Ovary (tissue), 9 donors: Measurements from ENCODE around the gene S1PR5. TPM values are rescaled to one million over a fixed set of nuclear protein-coding genes. Genes with fewer than 3 reads are reported as not detected.
A peak's percentile ranks its signal among the peaks of the same experiment; 100 is the strongest.
"Not testable (repeated sequence)": the region's sequence is repeated elsewhere in the genome, so short reads cannot be mapped to it uniquely, and the experiment has no call there.

Source experiments
- DNase-seq, 5 donors: peaks; one replicate each; pipeline ENCODE4 v3.0.0-alpha.2; 2019 to 2020
- H3K27ac ChIP-seq, 2 donors: fragments of 200-600 bp; one replicate each; pipeline versions ENCODE4 v1.5.1 to v1.8.0; 2019 to 2022
- H3K27me3 ChIP-seq: fragments of 200-600 bp; one replicate; pipeline ENCODE4 v1.8.0; 2022
- H3K36me3 ChIP-seq: fragments of 200-600 bp; sonication (generic); one replicate; pipeline ENCODE4 v1.5.1; 2019
- H3K4me1 ChIP-seq: one replicate; pipeline ENCODE4 v1.8.1; 2013; ENCODE audit warnings: mild to moderate bottlenecking, moderate library complexity; ENCODE audit not compliant: insufficient read depth
- H3K4me3 ChIP-seq: fragments of 200-600 bp; sonication (generic); one replicate; pipeline ENCODE4 v1.5.1; 2017
- H3K9me3 ChIP-seq, 2 donors: fragments of 200-600 bp in 1 of 2; sonication (generic) in 1 of 2; one replicate each; pipeline versions ENCODE4 v1.5.1 to v1.8.1; 2013 to 2019; ENCODE audit warnings: mild to moderate bottlenecking in 1 of 2, moderate library complexity in 1 of 2
- CTCF ChIP-seq, 3 donors: fragments of 450-650 bp in 2 of 3; fragments of 200-600 bp in 1 of 3; IDR thresholded peaks; one replicate each; pipeline versions ENCODE4 v1.5.1 to v1.8.0; 2016 to 2022; ENCODE audit warnings: antibody characterized with exemption in 3 of 3, mild to moderate bottlenecking in 1 of 3
- EP300 ChIP-seq: sonication (generic); formaldehyde crosslinking; IDR thresholded peaks from one replicate; pipeline ENCODE4 v1.6.1; 2017; ENCODE audit warnings: antibody characterized with exemption
- POLR2A ChIP-seq: fragments of 450-650 bp; IDR thresholded peaks from one replicate; pipeline ENCODE4 v1.6.1; 2017; ENCODE audit warnings: antibody characterized with exemption, mild to moderate bottlenecking, moderate library complexity
- WGBS, 3 donors: extraction: QIAGEN DNeasy Blood & Tissue Kit in 1 of 3; methylation state at CpG; one replicate each; pipeline versions ENCODE4 v1.1.5 to v1.1.7; 2013 to 2017; 5-methylcytosine and 5-hydroxymethylcytosine counted together
- intact Hi-C, 4 donors: fragments of 100-400 bp; cut with DNase I; formaldehyde crosslinking; loops; one replicate each; pipeline versions ENCODE4 v1.11.0 to v1.15.1; 2022 to 2023
- polyA plus RNA-seq, 2 donors: library from polyadenylated mRNA; stranded (reverse); fragments of 200-250 nt in 1 of 2; fragments of 350-450 nt in 1 of 2; fragmentation: Illumina TruSeq in 1 of 2; extraction: RNeasy Lipid Tissue Mini Kit (QIAGEN cat#74804) in 1 of 2; gene quantifications; one replicate each; pipeline ENCODE4 v1.2.3, GENCODE V29; 2013 to 2014
- total RNA-seq, 7 donors: library from RNA; depleted of rRNA in 2 of 7; stranded (reverse); fragments of >200 nt in 2 of 7; fragmentation: NEBNext Ultra II Directional in 3 of 7; extraction: Animal tissue kit (Norgen Biotek cat#: 25700) in 3 of 7; gene quantifications; one replicate each; pipeline versions ENCODE4 v1.1.0 to v1.2.4, GENCODE V29; 2016 to 2023
- donor health status: DM: no; HTN: no; CAD: no; lungs with moderate emphysema.
- donor health status: DM: no; HTN: no; CAD: no.
- donor health status: Bipolar disorder and iron deficiency.
- donor health status: DM: yes; HTN: yes; CAD: no.
- donor health status: DM: no; HTN: no; CAD: no.
- donor health status: DM: yes; HTN: yes; CAD: no.

The S1PR5 gene
- total and polyA plus RNA-seq, 9 donors = 0.12 to 1.4 (median 0.34) TPM; not detected in 1

DNA sequence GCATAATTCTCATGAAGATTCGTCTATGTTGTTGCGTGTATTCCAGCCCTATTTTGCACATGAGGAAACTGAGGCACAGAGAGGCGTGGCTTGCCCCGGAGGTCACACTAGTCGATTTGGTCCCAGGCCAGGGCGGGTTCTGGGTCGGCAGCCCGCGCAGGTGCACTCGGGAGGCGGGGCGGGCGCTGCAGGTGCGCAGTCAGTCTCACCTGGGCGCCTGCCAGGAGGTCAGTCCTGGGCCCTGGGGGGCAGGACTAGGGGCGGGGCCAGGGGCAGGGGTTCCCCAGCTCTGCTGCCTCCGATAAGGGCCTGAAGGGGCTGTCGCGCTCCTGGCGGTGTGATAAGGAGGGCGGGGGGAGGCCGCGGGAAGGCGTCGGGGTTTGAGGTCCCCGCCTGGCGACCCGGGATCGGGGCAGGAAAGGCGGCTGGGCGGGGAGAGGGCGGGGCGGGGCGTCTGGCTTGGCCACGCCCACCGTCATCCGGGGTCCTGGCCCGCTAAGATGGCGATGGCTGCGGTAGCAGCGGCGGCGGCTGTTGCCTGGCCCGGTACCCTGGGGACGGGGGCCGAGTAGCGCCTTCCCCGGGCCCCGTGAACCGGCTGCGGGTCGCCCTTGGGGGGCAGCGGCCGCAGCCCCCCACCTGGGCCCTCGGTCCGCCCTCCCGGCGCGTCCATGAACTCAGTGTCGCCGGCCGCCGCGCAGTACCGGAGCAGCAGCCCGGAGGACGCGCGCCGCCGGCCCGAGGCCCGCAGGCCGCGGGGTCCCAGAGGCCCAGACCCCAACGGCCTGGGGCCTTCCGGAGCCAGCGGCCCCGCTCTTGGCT is 26.4 kb upstream of the S1PR5 start, which contains the start of gene ATG4D:
Gene ATG4D, plus strand, starts transcription at position 485 of the 822 bp plus-strand sequence. Its CDS starts 187 bp downstream, at position 672.
- H3K9me3 ChIP-seq = no peaks in the 10 kb centered on the region
- peaks cover 2% of the 10 kb centered on the region for H3K4me1 ChIP-seq
- H3K4me3 ChIP-seq = peak within 1 kb of the TSS; percentile 99
- WGBS, 3 donors = 0 to 1% (median 1%) methylated on average over 43 to 79 of the region's 79 CpGs
- peak; percentile 75 to 89 (median 81) for DNase-seq
- intact Hi-C loops = no loop called here
- peak within 1 kb of the TSS; percentile 84 to 95 for H3K27ac ChIP-seq
- H3K27me3 ChIP-seq = no peaks in the 10 kb centered on the region
- H3K36me3 ChIP-seq = no peaks in the 10 kb centered on the region
- TF ChIP-seq EP300 (no peak), POLR2A (peak; percentile 65)

DNA sequence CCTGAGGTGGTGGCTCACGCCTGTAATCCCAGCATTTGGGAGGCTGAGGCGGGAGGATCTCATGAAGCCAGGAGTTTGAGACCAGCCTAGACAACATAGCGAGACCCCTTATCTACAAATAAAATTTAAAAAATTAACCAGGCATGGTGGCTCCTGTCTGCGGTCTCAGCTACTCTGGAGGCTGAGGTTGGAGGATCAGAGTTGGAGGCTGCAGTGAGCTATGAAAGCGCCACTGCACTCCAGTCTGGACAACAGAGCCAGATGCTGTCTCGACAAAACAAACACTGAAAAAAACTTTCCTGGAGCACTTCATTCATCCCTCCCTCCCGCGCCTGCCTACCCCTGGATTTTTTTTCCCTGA is 25.8 kb upstream of the S1PR5 start:
- Histone ChIP-seq H3K9me3 (no peaks in the 10 kb centered on the region), H3K4me1 (peaks cover 2% of the 10 kb centered on the region), H3K27ac (peak overlapping the region in 1 of 2 donors; percentile 95), H3K4me3 (no peak overlapping the region), H3K36me3 (no peaks in the 10 kb centered on the region), H3K27me3 (no peaks in the 10 kb centered on the region)
- TF ChIP-seq EP300 (no peak), POLR2A (no peak), CTCF (IDR thresholded peaks at IDR 0.05) (no peak)
- 39 to 49% (median 44%) methylated on average over 8 of the region's 8 CpGs for WGBS, 3 donors
- intact Hi-C loops = no loop called here
- DNase-seq = no peak

DNA sequence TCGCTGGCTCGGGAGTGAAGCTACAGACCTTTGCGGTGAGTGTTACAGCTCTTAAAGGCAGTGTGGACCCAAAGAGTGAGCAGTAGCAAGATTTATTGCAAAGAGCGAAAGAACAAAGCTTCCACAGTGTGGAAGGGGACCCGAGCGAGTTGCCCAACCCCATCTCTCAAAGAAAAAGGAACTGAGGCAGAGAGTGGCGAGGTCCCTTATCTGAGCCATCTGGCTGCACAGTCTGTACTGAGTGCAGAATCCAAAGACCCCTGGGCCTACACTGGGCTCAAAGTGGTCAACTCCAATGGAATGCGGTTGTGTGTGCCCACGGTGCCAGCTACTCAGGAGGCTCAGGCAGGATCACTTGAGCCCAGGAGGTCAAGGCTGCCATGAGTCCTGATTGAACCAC is 21.8 kb upstream of the S1PR5 start:
- H3K36me3 ChIP-seq, H3K4me3 ChIP-seq, intact Hi-C loops, H3K9me3 ChIP-seq, H3K4me1 ChIP-seq, H3K27me3 ChIP-seq, DNase-seq, H3K27ac ChIP-seq: not testable (repeated sequence)
- 67 to 70% (median 70%) methylated on average over 9 of the region's 9 CpGs for WGBS, 3 donors

- peaks cover 1% of the 10 kb centered on the region for H3K4me1 ChIP-seq
- H3K9me3 ChIP-seq = no peaks in the 10 kb centered on the region
- no peaks in the 10 kb centered on the region for H3K36me3 ChIP-seq
- H3K27me3 ChIP-seq = no peaks in the 10 kb centered on the region
- no peak overlapping the region for H3K27ac ChIP-seq
- H3K4me3 ChIP-seq = no peak overlapping the region
- intact Hi-C loops = no loop called here
- TF ChIP-seq CTCF (IDR thresholded peaks at IDR 0.05) (no peak), EP300 (no peak), POLR2A (no peak)
- 76 to 78% (median 77%) methylated on average over 20 of the region's 20 CpGs for WGBS, 3 donors
- no peak for DNase-seq
Measured at GRCh38 chr19:10538204-10538983, 21.1 kb upstream of the S1PR5 start.

DNA sequence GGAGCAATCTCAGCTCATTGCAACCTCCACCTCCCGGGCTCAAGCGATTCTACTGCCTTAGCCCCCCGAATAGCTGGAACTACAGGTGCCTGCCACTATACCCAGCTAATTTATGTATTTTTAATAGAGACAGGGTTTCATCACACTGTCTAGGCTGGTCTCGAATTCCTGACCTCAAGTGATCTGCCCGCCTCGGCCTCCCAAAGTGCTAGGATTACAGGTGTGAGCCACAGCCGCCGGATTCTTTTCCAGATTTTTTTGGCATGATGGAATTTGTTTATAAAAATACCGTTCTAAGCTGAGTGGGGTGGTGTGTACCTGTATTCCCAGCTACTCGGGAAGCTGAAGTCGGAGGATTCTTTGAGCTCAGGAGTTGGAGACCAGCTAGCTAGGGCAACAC is 20.4 kb upstream of the S1PR5 start:
- no peak overlapping the region for H3K27ac ChIP-seq
- no peaks in the 10 kb centered on the region for H3K4me1 ChIP-seq
- no peak for TF ChIP-seq EP300
- no peak for TF ChIP-seq CTCF (IDR thresholded peaks at IDR 0.05)
- no peak for TF ChIP-seq POLR2A
- 46 to 61% (median 53%) methylated on average over 11 of the region's 11 CpGs for WGBS, 3 donors
- intact Hi-C loops = no loop called here
- no peak overlapping the region for H3K4me3 ChIP-seq
- H3K9me3 ChIP-seq = no peaks in the 10 kb centered on the region
- DNase-seq = no peak
- H3K27me3 ChIP-seq = no peaks in the 10 kb centered on the region
- no peaks in the 10 kb centered on the region for H3K36me3 ChIP-seq
